Measurements from ENCODE around the gene RUFY1.

RUFY1 gene

GRCh38 chr5:179606071-179606909, 55.9 kb downstream of the RUFY1 start:
- Histone ChIP-seq H3K4me3 (ENCODE audit: low read depth, low read length) (no peak overlapping the region), H3K27me3 (ENCODE audit: insufficient read depth, low read depth, severe bottlenecking) (no peaks in the 10 kb centered on the region), H3K27ac (no peak overlapping the region), H3K9me3 (ENCODE audit: severe bottlenecking) (no peaks in the 10 kb centered on the region), H3K36me3 (peaks cover 16% of the 10 kb centered on the region)
- no peak for DNase-seq
- TF ChIP-seq, protein P1, sequence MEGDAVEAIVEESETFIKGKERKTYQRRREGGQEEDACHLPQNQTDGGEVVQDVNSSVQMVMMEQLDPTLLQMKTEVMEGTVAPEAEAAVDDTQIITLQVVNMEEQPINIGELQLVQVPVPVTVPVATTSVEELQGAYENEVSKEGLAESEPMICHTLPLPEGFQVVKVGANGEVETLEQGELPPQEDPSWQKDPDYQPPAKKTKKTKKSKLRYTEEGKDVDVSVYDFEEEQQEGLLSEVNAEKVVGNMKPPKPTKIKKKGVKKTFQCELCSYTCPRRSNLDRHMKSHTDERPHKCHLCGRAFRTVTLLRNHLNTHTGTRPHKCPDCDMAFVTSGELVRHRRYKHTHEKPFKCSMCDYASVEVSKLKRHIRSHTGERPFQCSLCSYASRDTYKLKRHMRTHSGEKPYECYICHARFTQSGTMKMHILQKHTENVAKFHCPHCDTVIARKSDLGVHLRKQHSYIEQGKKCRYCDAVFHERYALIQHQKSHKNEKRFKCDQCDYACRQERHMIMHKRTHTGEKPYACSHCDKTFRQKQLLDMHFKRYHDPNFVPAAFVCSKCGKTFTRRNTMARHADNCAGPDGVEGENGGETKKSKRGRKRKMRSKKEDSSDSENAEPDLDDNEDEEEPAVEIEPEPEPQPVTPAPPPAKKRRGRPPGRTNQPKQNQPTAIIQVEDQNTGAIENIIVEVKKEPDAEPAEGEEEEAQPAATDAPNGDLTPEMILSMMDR (IDR thresholded peaks at IDR 0.05; ENCODE audit: low read depth, low read length), result no peak

GRCh38 chr5:179606910-179607159, 56.5 kb downstream of the RUFY1 start:
- no peak overlapping the region for H3K27ac ChIP-seq
- H3K27me3 ChIP-seq (ENCODE audit: insufficient read depth, low read depth, severe bottlenecking), result no peaks in the 10 kb centered on the region
- TF ChIP-seq, protein P1 (IDR thresholded peaks at IDR 0.05; ENCODE audit: low read depth, low read length), result no peak
- DNase-seq, result no peak
- no peaks in the 10 kb centered on the region for H3K9me3 ChIP-seq (ENCODE audit: severe bottlenecking)
- H3K4me3 ChIP-seq (ENCODE audit: low read depth, low read length), result no peak overlapping the region
- H3K36me3 ChIP-seq, result peaks cover 18% of the 10 kb centered on the region

DNA sequence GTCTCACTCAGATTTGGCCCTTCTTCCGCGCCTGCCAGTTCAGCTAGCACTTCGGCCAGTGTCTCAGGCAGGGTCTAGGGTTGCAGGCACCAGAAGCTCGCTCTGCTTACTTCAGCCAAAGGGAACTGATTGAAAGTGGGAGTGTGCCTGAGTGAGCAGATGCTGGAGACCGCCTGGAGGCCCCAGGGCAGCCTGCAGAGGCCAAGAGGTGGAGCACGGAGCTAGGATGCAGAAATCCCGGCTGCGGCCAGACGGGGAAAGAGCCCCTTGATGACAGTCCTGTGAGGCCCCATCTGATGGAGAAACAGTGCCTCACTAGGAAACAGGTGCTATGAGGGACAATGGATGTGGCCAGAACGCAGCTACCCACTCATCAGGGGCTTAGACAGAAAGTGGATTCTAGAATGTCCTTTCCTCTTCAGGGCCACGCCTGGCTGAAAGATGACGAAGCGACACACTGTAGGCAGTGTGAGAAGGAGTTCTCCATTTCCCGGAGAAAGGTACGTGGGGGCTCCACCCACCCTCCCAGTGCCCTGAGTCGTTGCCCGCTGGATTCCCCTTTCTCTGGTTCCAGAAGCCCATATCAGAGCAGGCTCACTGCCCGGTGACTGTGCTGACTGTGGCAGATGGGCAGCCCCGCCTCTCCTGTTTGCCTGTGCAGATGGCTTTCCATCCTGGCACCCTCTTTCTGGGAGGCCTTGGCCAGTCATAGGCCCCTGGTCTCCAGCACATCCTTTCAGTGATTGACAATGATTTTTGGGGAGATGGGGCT, 57.0 kb downstream of the RUFY1 start:
- TF ChIP-seq, protein P1 (IDR thresholded peaks at IDR 0.05; ENCODE audit: low read depth, low read length), result no peak
- peak; percentile 47 for DNase-seq
- H3K9me3 ChIP-seq (ENCODE audit: severe bottlenecking), result no peaks in the 10 kb centered on the region
- H3K27ac ChIP-seq, result peak overlapping the region; percentile 50; the same call in 1 of the 2 replicates
- no peak overlapping the region for H3K4me3 ChIP-seq (ENCODE audit: low read depth, low read length)
- no peaks in the 10 kb centered on the region for H3K27me3 ChIP-seq (ENCODE audit: insufficient read depth, low read depth, severe bottlenecking)
- H3K36me3 ChIP-seq, result peaks cover 21% of the 10 kb centered on the region

DNA sequence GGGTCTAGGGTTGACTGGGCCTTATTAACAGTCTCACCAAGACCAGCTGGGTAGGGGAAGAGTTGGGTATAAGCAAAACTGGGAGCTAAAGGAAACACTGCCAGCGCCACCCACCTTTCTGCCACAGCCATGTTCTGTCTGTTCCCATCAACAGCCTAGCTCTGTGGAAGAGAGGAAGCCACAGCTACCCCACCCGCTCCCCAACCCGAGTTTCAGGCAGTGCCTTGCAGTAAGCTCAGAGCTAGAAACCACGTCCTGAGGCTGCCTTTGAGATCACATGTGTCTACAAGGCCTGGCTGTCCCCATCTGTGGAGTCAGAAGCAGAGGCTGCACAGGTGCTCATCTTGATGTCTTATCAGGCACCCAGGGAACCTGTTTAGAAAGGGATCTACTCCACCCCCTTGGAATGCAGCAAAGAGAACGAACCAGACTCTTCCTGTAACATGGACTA, 57.8 kb downstream of the RUFY1 start:
- TF ChIP-seq, protein P1 (IDR thresholded peaks at IDR 0.05; ENCODE audit: low read depth, low read length), result no peak

GRCh38 chr5:179609834-179610108, 59.4 kb downstream of the RUFY1 start:
- no peak for DNase-seq
- no peaks in the 10 kb centered on the region for H3K9me3 ChIP-seq (ENCODE audit: severe bottlenecking)
- H3K27ac ChIP-seq, result no peak overlapping the region
- H3K36me3 ChIP-seq, result peaks cover 43% of the 10 kb centered on the region
- H3K4me3 ChIP-seq (ENCODE audit: low read depth, low read length), result no peak overlapping the region
- TF ChIP-seq, protein P1 (IDR thresholded peaks at IDR 0.05; ENCODE audit: low read depth, low read length), result no peak
- no peaks in the 10 kb centered on the region for H3K27me3 ChIP-seq (ENCODE audit: insufficient read depth, low read depth, severe bottlenecking)

More for the DNA sequence above, 57.8 kb downstream of the RUFY1 start:
- no peak overlapping the region for H3K4me3 ChIP-seq (ENCODE audit: low read depth, low read length)
- peaks cover 28% of the 10 kb centered on the region for H3K36me3 ChIP-seq
- DNase-seq, result peak; percentile 18
- peak overlapping the region; percentile 50 for H3K27ac ChIP-seq
- no peaks in the 10 kb centered on the region for H3K9me3 ChIP-seq (ENCODE audit: severe bottlenecking)
- no peaks in the 10 kb centered on the region for H3K27me3 ChIP-seq (ENCODE audit: insufficient read depth, low read depth, severe bottlenecking)

Measured in WERI-Rb-1 (cell line).